CD4-positive, alpha-beta T cell treated with Interleukin-17A for 1 hour (primary cell): ENCODE data around the gene CAMTA1.

Experiments
- DNase-seq: peaks from one replicate; pipeline ENCODE4 v3.0.0-alpha.2; 2020

Gene CAMTA1

GRCh38 chr1:6880951-6881690, 95.9 kb downstream of the CAMTA1 start:
- DNase-seq = no peak

DNA sequence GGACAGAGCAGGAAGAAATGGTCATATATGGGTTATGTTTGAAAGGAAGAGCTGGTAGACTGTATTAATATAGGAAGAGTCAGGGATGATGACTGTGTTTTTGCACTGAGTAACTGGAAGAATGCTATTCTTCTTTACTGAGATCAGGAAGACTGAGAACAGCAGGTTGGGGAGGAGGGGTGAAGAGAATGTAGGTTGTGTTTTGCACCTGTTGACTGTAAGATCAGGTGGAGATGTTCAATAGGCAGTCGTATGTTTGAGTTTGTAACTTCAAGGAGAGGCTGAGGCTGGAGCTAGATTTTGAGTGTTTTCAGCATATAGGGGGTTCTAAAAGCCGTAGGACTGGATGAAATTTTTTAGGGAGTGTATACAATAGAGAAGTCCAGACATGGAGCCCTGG, 97.2 kb downstream of the CAMTA1 start:
- DNase-seq = no peak

- DNase-seq = no peak
Measured at GRCh38 chr1:6884652-6885153, 99.4 kb downstream of the CAMTA1 start.

DNA sequence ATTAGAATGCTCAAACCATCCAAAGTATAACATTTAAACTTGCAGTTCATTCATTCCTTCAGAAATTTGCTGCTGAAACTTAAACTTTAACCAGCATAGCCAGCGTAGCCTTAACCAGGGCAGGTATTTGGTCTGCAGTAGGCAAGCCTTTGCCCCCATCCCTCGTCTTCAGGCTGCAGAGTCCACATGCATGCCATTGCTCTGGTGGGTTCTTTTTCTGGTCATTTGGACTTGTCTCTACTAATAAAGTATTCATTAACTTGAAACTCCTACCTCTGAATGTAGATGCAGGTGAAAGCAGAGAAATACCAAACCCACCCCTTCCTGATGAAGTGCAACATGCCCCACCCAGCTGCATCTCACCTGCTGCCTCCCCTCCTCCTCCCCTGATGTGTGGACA, 100.2 kb downstream of the CAMTA1 start:
- DNase-seq = no peak

DNA sequence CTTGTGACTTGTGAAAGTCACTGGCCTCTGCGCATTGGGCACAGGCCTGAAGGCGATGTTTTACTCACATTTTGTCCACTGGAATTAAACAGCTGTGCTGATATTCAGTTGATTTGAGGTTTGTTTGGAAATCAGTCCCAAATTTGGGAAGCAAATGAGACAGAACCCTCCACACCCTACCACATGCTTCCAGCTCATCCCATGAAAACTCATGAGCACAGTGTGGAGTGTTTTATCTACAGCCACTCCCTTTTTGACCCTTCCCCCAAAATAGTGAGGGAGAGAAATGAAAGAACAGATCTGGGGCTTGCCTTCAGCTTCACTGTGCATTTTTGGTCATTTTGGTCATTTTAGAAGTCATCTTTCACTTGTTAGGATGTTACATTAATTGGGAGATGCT, 101.3 kb downstream of the CAMTA1 start:
- no peak for DNase-seq

GRCh38 chr1:6888268-6888667, 103.0 kb downstream of the CAMTA1 start:
- DNase-seq = no peak

GRCh38 chr1:6888870-6889269, 103.6 kb downstream of the CAMTA1 start:
- no peak for DNase-seq

GRCh38 chr1:6889875-6890480, 104.7 kb downstream of the CAMTA1 start:
- DNase-seq = peak; percentile 47

GRCh38 chr1:6890686-6891085, 105.4 kb downstream of the CAMTA1 start:
- no peak for DNase-seq

- no peak for DNase-seq
Measured at GRCh38 chr1:6891781-6892579, 106.7 kb downstream of the CAMTA1 start.

DNA sequence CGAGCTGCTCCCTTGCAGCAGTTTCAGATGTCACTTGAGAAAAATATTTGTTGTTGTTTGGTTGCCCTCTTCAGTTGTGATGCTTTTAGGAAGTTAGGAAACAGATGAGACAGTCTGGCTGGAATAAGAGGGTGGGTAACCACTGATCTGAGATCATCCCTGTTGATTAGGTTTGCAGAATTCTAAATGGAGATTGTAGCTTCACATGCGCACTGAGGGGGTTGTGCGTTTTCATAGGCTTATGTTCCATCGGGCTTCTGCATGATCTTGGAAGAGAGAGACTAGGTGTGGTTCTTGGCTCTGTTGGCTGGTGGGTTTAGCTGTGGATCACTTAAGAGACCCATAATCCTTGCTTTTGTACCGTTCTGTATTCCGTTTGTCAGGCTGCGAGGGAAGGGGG, 108.1 kb downstream of the CAMTA1 start:
- DNase-seq = no peak

GRCh38 chr1:6897138-6897537, 111.9 kb downstream of the CAMTA1 start:
- DNase-seq = no peak

- no peak for DNase-seq
Measured at GRCh38 chr1:6898974-6899539, 113.8 kb downstream of the CAMTA1 start.

DNA sequence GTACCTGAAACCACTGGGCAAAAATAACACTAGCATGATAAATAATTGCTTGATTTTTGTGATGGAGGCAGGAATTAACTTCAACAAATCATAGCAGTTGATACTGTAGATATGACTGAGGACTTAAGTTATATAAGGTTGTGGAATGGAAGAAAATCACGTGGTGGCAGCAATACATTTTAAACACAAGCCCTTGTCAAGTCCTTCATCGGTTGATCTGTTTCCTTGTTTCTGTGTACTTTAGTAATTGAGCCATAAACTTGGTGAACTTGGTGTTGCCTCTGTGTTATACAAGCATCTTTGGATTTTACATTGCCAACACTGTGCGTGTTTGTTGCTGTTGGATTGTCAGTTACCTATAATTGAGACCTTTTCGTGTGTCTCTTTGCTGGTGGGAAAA, 114.4 kb downstream of the CAMTA1 start:
- no peak for DNase-seq

- no peak for DNase-seq
Measured at GRCh38 chr1:6902153-6902552, 116.9 kb downstream of the CAMTA1 start.

DNA sequence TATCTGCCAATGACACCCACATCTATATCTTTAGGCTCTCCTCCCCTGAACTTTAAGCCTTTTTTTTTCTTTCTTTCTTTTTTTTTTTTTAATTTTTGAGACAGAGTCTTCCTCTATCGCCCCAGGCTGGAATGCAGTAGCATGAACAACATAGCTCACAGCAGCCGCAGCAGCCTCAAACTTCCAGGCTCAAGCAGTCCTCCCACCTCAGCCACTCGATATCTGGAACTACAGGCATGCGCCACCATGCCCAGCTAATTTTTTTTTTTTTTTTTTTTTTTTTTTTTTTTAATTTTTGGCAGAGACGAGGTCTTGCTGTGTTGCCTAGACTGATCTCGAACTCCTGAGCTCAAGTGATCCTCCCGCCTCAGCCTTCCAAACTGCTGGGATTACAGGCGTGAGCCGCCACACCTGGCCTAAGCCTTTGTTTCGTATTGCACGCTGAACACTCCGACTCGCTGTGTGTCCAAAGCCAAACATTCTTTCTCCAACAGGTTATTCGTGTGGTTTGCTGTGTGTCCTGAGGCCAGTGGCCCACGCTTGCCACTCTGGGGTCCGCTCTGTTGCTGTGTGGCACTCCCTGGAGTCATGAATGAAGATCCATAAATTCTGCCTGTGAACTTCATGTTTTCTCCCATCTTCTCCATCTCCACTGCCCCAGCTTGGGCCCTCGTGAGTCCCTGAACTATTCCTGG, 119.4 kb downstream of the CAMTA1 start:
- no peak for DNase-seq

- no peak for DNase-seq
Measured at GRCh38 chr1:6905331-6905730, 120.1 kb downstream of the CAMTA1 start.

DNA sequence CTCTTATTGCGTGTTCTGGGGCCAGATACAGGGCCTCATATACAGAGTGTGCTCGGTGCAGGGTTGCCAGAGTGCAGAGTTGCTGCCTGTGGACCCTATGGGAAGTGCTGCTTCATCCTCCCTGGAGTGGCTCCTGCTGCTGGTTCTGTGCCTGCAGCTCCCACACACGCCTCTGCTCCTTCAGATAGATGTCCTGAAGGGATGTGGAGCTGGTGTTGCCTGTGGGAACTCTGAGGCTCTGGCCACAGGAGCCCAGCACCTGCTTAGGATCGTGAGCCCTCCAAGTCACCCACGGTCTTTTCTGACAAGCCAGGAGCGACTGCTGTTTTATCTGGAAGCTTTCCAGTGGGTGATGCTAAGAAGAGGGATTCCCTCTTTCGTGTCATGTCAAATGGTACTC, 120.5 kb downstream of the CAMTA1 start:
- no peak for DNase-seq

DNA sequence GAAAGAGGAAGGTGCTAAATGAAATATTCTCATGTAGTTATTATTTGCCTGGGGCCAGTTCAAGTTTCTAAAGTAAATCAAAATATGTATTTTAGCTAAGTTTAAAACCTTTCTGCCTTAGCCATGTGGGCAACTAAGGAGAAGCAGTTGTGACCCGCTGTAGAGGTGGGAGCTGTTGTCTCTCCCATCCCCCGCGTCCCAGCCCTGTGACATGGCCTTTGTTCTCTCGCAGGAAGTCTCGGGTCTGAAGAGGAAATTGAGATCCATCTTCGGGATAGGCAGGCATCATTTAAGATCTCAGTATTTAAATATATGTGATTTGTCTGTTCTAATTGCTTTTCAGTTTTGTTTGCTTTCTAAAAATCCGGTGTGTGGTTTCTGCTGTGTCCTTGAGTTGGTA, 121.5 kb downstream of the CAMTA1 start:
- DNase-seq = no peak

GRCh38 chr1:6907201-6907600, 121.9 kb downstream of the CAMTA1 start:
- DNase-seq = no peak

GRCh38 chr1:6907676-6908434, 122.6 kb downstream of the CAMTA1 start:
- DNase-seq = no peak

GRCh38 chr1:6909401-6909800, 124.1 kb downstream of the CAMTA1 start:
- DNase-seq = no peak
